Subcutaneous adipose tissue (tissue), 4 donors: ENCODE results near the gene HTT. TPM values are rescaled to one million over a fixed set of nuclear protein-coding genes. Genes with fewer than 3 reads are reported as not detected.

ENCODE experiments used
- CTCF ChIP-seq: fragments of 450-650 bp; IDR thresholded peaks from one replicate; pipeline ENCODE4 v1.5.1; 2016; ENCODE audit warnings: low read depth, mild to moderate bottlenecking, control low read depth, antibody characterized with exemption, moderate library complexity
- total RNA-seq, 4 donors: library from RNA; depleted of rRNA; stranded (reverse); fragments of >200 nt; gene quantifications; one replicate each; pipeline ENCODE4 v1.1.0, GENCODE V29; 2016

Gene HTT
- total RNA-seq, 4 donors from 2014 or later: 48.2 to 79.3 (median 72.1) TPM

GRCh38 chr4:3174371-3175338 is 100.2 kb downstream of the HTT start:
- TF ChIP-seq CTCF: no peak

- no peak for TF ChIP-seq CTCF
Observed at GRCh38 chr4:3176367-3177229, 102.1 kb downstream of the HTT start.

GRCh38 chr4:3177426-3177825 is 102.9 kb downstream of the HTT start:
- TF ChIP-seq CTCF: no peak

- TF ChIP-seq CTCF: no peak
Observed at GRCh38 chr4:3177905-3178304, 103.4 kb downstream of the HTT start.

GRCh38 chr4:3178351-3178750 is 103.9 kb downstream of the HTT start:
- TF ChIP-seq CTCF: no peak

GRCh38 chr4:3179126-3179706 is 104.7 kb downstream of the HTT start:
- TF ChIP-seq CTCF: no peak
